Prostate gland (tissue), 2 donors: ENCODE results near the gene COL5A1.

Experiments
- CTCF ChIP-seq, 4 experiments: fragments of 200-600 bp in 2 of 4; fragments of 450-650 bp in 2 of 4; sonication (generic) in 2 of 4; IDR thresholded peaks; 1 replicate in 3 of 4; 2 replicates in 1 of 4; pipeline ENCODE4 v1.5.1; 2016 to 2019; ENCODE audit warnings: antibody characterized with exemption in 4 of 4, mild to moderate bottlenecking in 2 of 4, moderate library complexity in 2 of 4
- POLR2AphosphoS5 ChIP-seq: sonication (generic); formaldehyde crosslinking; IDR thresholded peaks from one replicate; pipeline ENCODE4 v1.6.1; 2017; ENCODE audit warnings: antibody characterized with exemption

GRCh38 chr9:134720796-134721195 lies 79.2 kb downstream of the COL5A1 start:
- TF ChIP-seq CTCF (IDR thresholded peaks at IDR 0.05) (no peak), POLR2AphosphoS5 (no peak)
